ENCODE data around the gene ARID5B.

DNA sequence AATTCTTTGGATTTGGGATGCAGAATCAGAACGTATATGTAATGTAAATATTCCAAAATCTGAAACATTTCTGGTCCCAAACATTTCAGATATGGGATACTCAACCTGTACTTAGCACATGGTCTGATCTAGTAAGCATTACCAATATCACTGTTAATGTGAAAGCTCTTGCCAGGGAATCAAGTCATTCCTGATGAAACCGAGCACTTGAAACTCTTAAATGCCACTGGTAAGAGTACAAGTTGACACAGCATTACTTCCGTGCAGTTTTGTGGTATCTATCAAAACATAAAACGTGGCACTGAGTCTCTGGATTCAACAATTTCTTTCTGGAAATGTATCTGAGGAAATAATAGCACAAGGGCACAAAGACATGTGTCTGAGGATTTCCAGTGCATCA, 211.5 kb downstream of the ARID5B start:
- no peak for TF ChIP-seq CTCF (IDR thresholded peaks at IDR 0.05; ENCODE audit: low read length)
- TF ChIP-seq EZH2 (optimal IDR thresholded peaks at IDR 0.05; ENCODE audit: low read depth, low read length), result no peak
- no peak for TF ChIP-seq EZH2phosphoT487 (IDR thresholded peaks at IDR 0.05; ENCODE audit: low read length)
